Ecto neural progenitor cell (in vitro differentiated cells): Measurements from ENCODE around the gene LIMS3.
"Not testable (repeated sequence)": the region's sequence is repeated elsewhere in the genome, so short reads cannot be mapped to it uniquely, and the experiment has no call there.

Experiments used
- DNase-seq: peaks from one replicate; pipeline ENCODE4 v3.0.0-alpha.2; 2018; ENCODE audit warnings: low spot score

Gene LIMS3

GRCh38 chr2:109898462-109899336 is at the start of gene LIMS3:
Gene LIMS3 (plus strand): TSS chr2:109898688. CDS start chr2:109898729, 41 bp downstream.
- not testable (repeated sequence) for DNase-seq

- DNase-seq, result not testable (repeated sequence)
These were observed 27.2 kb upstream of the LIMS3 start for GRCh38 chr2:109871129-109871751.

- DNase-seq, result not testable (repeated sequence)
These were observed 21.9 kb upstream of the LIMS3 start for GRCh38 chr2:109876625-109877024.

GRCh38 chr2:109882112-109882511 is 16.4 kb upstream of the LIMS3 start:
- DNase-seq, result not testable (repeated sequence)

GRCh38 chr2:109888414-109888813 is 10.1 kb upstream of the LIMS3 start:
- DNase-seq, result not testable (repeated sequence)

- DNase-seq, result not testable (repeated sequence)
These were observed 8.6 kb upstream of the LIMS3 start for GRCh38 chr2:109889909-109890308.

- DNase-seq, result not testable (repeated sequence)
These were observed 7.5 kb upstream of the LIMS3 start for GRCh38 chr2:109891024-109891423.

- DNase-seq, result not testable (repeated sequence)
These were observed 4.8 kb upstream of the LIMS3 start for GRCh38 chr2:109893736-109894135.

GRCh38 chr2:109894141-109894540 is 4.3 kb upstream of the LIMS3 start:
- DNase-seq, result not testable (repeated sequence)

- DNase-seq, result not testable (repeated sequence)
These were observed 3.2 kb upstream of the LIMS3 start for GRCh38 chr2:109895090-109895869.

GRCh38 chr2:109896212-109896611 is 2.3 kb upstream of the LIMS3 start:
- DNase-seq, result not testable (repeated sequence)

- not testable (repeated sequence) for DNase-seq
These were observed 573 bp upstream of the LIMS3 start for GRCh38 chr2:109897769-109898461.

GRCh38 chr2:109905796-109906195 is 7.3 kb downstream of the LIMS3 start:
- DNase-seq, result not testable (repeated sequence)

- DNase-seq, result not testable (repeated sequence)
These were observed 10.1 kb downstream of the LIMS3 start for GRCh38 chr2:109908626-109909025.

- not testable (repeated sequence) for DNase-seq
These were observed 12.3 kb downstream of the LIMS3 start for GRCh38 chr2:109910789-109911188.

- not testable (repeated sequence) for DNase-seq
These were observed 15.4 kb downstream of the LIMS3 start for GRCh38 chr2:109913911-109914310.

GRCh38 chr2:109914552-109914951 is 16.1 kb downstream of the LIMS3 start:
- not testable (repeated sequence) for DNase-seq

- not testable (repeated sequence) for DNase-seq
These were observed 17.3 kb downstream of the LIMS3 start for GRCh38 chr2:109915830-109916229.

GRCh38 chr2:109920162-109920561 is 21.7 kb downstream of the LIMS3 start:
- DNase-seq, result not testable (repeated sequence)

GRCh38 chr2:109921543-109922384 is 23.3 kb downstream of the LIMS3 start:
- DNase-seq, result not testable (repeated sequence)

GRCh38 chr2:109924481-109924880 is 26.0 kb downstream of the LIMS3 start:
- not testable (repeated sequence) for DNase-seq
